Neuron (in vitro differentiated cells): ENCODE measurements around the gene NEK6.

Experiments
- H2AFZ ChIP-seq: one replicate; pipeline ENCODE4 v1.6.1; 2013; ENCODE audit warnings: low read depth, mild to moderate bottlenecking, inconsistent platforms, low read length, moderate library complexity
- H3K27me3 ChIP-seq: one replicate; pipeline ENCODE4 v1.6.1; 2013; ENCODE audit warnings: low read length; ENCODE audit not compliant: insufficient read depth
- H3K36me3 ChIP-seq: one replicate; pipeline ENCODE4 v1.6.1; 2013; ENCODE audit warnings: low read length; ENCODE audit not compliant: insufficient read depth
- H3K4me1 ChIP-seq: one replicate; pipeline ENCODE4 v1.6.1; 2013; ENCODE audit warnings: low read length; ENCODE audit not compliant: insufficient read depth
- H3K4me3 ChIP-seq: 2 replicates; pipeline ENCODE4 v1.5.1; 2013; ENCODE audit warnings: mild to moderate bottlenecking, low read length, moderate library complexity
- H3K9me3 ChIP-seq: one replicate; pipeline ENCODE4 v1.6.1; 2013; ENCODE audit warnings: low read length

The NEK6 gene

GRCh38 chr9:124377551-124378406 lies 120.0 kb downstream of the NEK6 start:
- Histone ChIP-seq H3K27me3 (no peaks in the 10 kb centered on the region), H3K36me3 (peaks cover 19% of the 10 kb centered on the region), H2AFZ (no peak overlapping the region)

GRCh38 chr9:124381170-124381945 lies 123.6 kb downstream of the NEK6 start:
- Histone ChIP-seq H3K9me3 (no peaks in the 10 kb centered on the region), H3K4me1 (peaks cover 17% of the 10 kb centered on the region), H3K36me3 (peaks cover 22% of the 10 kb centered on the region), H3K27me3 (no peaks in the 10 kb centered on the region), H2AFZ (no peak overlapping the region), H3K4me3 (no peak overlapping the region)

More at GRCh38 chr9:124377551-124378406, 120.0 kb downstream of the NEK6 start:
- Histone ChIP-seq H3K4me3 (no peak overlapping the region), H3K9me3 (peaks cover 3% of the 10 kb centered on the region), H3K4me1 (peaks cover 10% of the 10 kb centered on the region)

GRCh38 chr9:124384210-124384609 lies 126.5 kb downstream of the NEK6 start:
- H3K36me3 ChIP-seq: peaks cover 22% of the 10 kb centered on the region
- no peaks in the 10 kb centered on the region for H3K9me3 ChIP-seq
- H3K4me1 ChIP-seq: peaks cover 17% of the 10 kb centered on the region
- H3K4me3 ChIP-seq: no peak overlapping the region
- H3K27me3 ChIP-seq: no peaks in the 10 kb centered on the region
- no peak overlapping the region for H2AFZ ChIP-seq

GRCh38 chr9:124384846-124385245 lies 127.1 kb downstream of the NEK6 start:
- H3K4me3 ChIP-seq: no peak overlapping the region
- peaks cover 19% of the 10 kb centered on the region for H3K36me3 ChIP-seq
- H3K27me3 ChIP-seq: no peaks in the 10 kb centered on the region
- no peaks in the 10 kb centered on the region for H3K9me3 ChIP-seq
- peaks cover 17% of the 10 kb centered on the region for H3K4me1 ChIP-seq
- H2AFZ ChIP-seq: no peak overlapping the region

- H3K9me3 ChIP-seq: no peaks in the 10 kb centered on the region
- no peak overlapping the region for H2AFZ ChIP-seq
- no peaks in the 10 kb centered on the region for H3K27me3 ChIP-seq
- H3K4me3 ChIP-seq: no peak overlapping the region
- H3K36me3 ChIP-seq: peaks cover 17% of the 10 kb centered on the region
- peaks cover 20% of the 10 kb centered on the region for H3K4me1 ChIP-seq
Observed at GRCh38 chr9:124385623-124386022, 127.9 kb downstream of the NEK6 start.

GRCh38 chr9:124386201-124386600 lies 128.5 kb downstream of the NEK6 start:
- H3K36me3 ChIP-seq: peaks cover 17% of the 10 kb centered on the region
- H2AFZ ChIP-seq: no peak overlapping the region
- peaks cover 26% of the 10 kb centered on the region for H3K4me1 ChIP-seq
- H3K27me3 ChIP-seq: no peaks in the 10 kb centered on the region
- no peak overlapping the region for H3K4me3 ChIP-seq
- no peaks in the 10 kb centered on the region for H3K9me3 ChIP-seq

GRCh38 chr9:124388275-124389048 lies 130.7 kb downstream of the NEK6 start:
- Histone ChIP-seq H3K27me3 (no peaks in the 10 kb centered on the region), H3K36me3 (peaks cover 5% of the 10 kb centered on the region), H3K4me1 (peaks cover 32% of the 10 kb centered on the region), H2AFZ (no peak overlapping the region), H3K4me3 (no peak overlapping the region), H3K9me3 (no peaks in the 10 kb centered on the region)

- Histone ChIP-seq H2AFZ (no peak overlapping the region), H3K9me3 (no peaks in the 10 kb centered on the region), H3K27me3 (no peaks in the 10 kb centered on the region), H3K4me1 (peaks cover 40% of the 10 kb centered on the region), H3K4me3 (no peak overlapping the region), H3K36me3 (no peaks in the 10 kb centered on the region)
Observed at GRCh38 chr9:124389146-124389939, 131.6 kb downstream of the NEK6 start.

- peaks cover 36% of the 10 kb centered on the region for H3K4me1 ChIP-seq
- H3K27me3 ChIP-seq: no peaks in the 10 kb centered on the region
- H3K4me3 ChIP-seq: no peak overlapping the region
- H2AFZ ChIP-seq: no peak overlapping the region
- no peaks in the 10 kb centered on the region for H3K9me3 ChIP-seq
- peaks cover 3% of the 10 kb centered on the region for H3K36me3 ChIP-seq
Observed at GRCh38 chr9:124390794-124391658, 133.3 kb downstream of the NEK6 start.

GRCh38 chr9:124392254-124392870 lies 134.6 kb downstream of the NEK6 start:
- no peaks in the 10 kb centered on the region for H3K9me3 ChIP-seq

GRCh38 chr9:124392871-124393460 lies 135.2 kb downstream of the NEK6 start:
- H3K36me3 ChIP-seq: peaks cover 3% of the 10 kb centered on the region
- no peak overlapping the region for H3K4me3 ChIP-seq
- no peak overlapping the region for H2AFZ ChIP-seq
- H3K27me3 ChIP-seq: no peaks in the 10 kb centered on the region
- no peaks in the 10 kb centered on the region for H3K9me3 ChIP-seq
- peaks cover 37% of the 10 kb centered on the region for H3K4me1 ChIP-seq

More at GRCh38 chr9:124392254-124392870, 134.6 kb downstream of the NEK6 start:
- no peak overlapping the region for H3K4me3 ChIP-seq
- H3K36me3 ChIP-seq: peaks cover 3% of the 10 kb centered on the region
- no peaks in the 10 kb centered on the region for H3K27me3 ChIP-seq
- H3K4me1 ChIP-seq: peaks cover 36% of the 10 kb centered on the region
- H2AFZ ChIP-seq: no peak overlapping the region
